ENCODE results near the gene ZC2HC1B. TPM values are rescaled to one million over a fixed set of nuclear protein-coding genes. Genes with fewer than 3 reads are reported as not detected.

Gene ZC2HC1B
- total RNA-seq, 1 donor from 2014 or later = not detected

DNA sequence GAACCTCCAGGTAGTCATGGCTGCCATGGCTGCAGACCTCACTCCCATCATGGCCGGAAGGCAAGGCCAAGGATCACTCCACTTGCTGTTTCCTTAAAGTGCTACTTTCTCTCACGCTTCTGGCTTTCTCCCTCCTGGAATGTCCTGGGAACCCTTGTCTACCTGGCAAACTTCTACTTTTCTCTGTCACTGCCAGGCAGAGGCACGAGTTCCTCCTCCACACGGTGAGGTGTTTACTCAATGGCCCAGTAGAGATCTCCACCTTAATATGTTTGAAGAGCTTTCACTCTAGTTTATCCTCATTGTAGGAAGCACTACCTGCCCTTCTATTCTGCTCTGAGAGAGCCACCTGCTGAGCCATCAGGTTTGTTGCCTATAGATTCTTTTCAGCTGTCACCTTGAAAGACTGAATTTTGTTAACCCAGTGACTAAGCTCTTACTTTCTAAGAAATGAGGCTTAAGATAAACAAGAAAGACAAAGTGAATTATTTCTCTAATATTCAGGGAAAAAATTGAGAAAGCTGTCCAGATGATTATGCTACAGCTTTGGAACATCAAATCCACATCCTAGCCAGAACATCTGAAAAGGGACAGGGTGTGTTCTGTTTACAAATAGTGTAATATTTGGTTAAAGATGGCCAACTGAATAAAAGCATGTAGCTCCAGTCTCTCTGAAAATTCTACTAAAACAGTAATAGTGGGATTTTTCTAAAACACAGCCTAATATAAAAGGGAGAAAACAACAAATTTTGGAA lies 88.8 kb downstream of the ZC2HC1B start:
- Histone ChIP-seq H3K4me1 (ENCODE audit: insufficient read depth, low read length) (peaks cover 5% of the 10 kb centered on the region), H3K27ac (ENCODE audit: low read depth, low read length) (no peak overlapping the region), H3K4me2 (ENCODE audit: low read length) (no peak overlapping the region), H3K4me3 (ENCODE audit: insufficient read depth, low read depth, low read length) (no peak overlapping the region), H2AFZ (ENCODE audit: low read depth, low read length) (no peak overlapping the region), H3K9ac (ENCODE audit: low read length) (no peak overlapping the region), H3K9me3 (ENCODE audit: insufficient read depth, low read depth, low read length) (no peaks in the 10 kb centered on the region), H3K27me3 (ENCODE audit: insufficient read depth, low read length) (no peaks in the 10 kb centered on the region), H3K36me3 (ENCODE audit: insufficient read depth, low read length) (no peaks in the 10 kb centered on the region), H4K20me1 (ENCODE audit: insufficient read depth, low read length) (no peaks in the 10 kb centered on the region), H3K79me2 (ENCODE audit: insufficient read depth, low read length) (no peaks in the 10 kb centered on the region)
- TF ChIP-seq, protein P1, sequence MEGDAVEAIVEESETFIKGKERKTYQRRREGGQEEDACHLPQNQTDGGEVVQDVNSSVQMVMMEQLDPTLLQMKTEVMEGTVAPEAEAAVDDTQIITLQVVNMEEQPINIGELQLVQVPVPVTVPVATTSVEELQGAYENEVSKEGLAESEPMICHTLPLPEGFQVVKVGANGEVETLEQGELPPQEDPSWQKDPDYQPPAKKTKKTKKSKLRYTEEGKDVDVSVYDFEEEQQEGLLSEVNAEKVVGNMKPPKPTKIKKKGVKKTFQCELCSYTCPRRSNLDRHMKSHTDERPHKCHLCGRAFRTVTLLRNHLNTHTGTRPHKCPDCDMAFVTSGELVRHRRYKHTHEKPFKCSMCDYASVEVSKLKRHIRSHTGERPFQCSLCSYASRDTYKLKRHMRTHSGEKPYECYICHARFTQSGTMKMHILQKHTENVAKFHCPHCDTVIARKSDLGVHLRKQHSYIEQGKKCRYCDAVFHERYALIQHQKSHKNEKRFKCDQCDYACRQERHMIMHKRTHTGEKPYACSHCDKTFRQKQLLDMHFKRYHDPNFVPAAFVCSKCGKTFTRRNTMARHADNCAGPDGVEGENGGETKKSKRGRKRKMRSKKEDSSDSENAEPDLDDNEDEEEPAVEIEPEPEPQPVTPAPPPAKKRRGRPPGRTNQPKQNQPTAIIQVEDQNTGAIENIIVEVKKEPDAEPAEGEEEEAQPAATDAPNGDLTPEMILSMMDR (IDR thresholded peaks at IDR 0.05; ENCODE audit: insufficient read depth, low read depth, low read length) = no peak
- no peak for TF ChIP-seq EZH2 (IDR thresholded peaks at IDR 0.05; ENCODE audit: insufficient read depth, low read length)
- FAIRE-seq = no peak
- Mint-ChIP-seq H3K36me3 (ENCODE audit: low read depth, unreplicated experiment) (peaks cover 3% of the 10 kb centered on the region), H3K9me3 (ENCODE audit: unreplicated experiment) (no peaks in the 10 kb centered on the region), H3K4me1 (ENCODE audit: low read depth, unreplicated experiment) (peaks cover 2% of the 10 kb centered on the region), H3K4me3 (ENCODE audit: unreplicated experiment) (no peak overlapping the region), H3K27me3 (ENCODE audit: low read depth, unreplicated experiment) (peaks cover 2% of the 10 kb centered on the region), H3K27ac (ENCODE audit: unreplicated experiment) (no peak overlapping the region)
- no peak for DNase-seq (ENCODE audit: low read depth)

DNA sequence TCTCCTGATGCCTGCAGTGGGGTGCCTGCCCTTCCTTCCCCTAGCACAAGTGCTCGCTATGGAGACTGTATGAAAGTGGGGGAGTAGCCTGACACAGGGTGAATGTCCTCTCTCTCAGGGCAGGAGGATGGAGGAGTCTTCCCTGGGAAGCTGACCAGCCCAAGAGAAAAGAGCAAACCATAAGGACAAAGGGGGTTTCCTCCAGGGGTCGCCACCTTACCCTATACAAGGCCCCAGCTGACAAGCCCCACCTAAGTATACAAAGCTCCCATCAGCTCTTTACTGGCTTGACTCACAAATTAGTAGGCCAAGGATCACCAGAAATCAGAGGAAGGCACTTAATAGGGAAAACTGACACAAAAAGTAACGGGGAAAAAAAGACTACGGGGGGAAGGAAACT lies 89.6 kb downstream of the ZC2HC1B start:
- H3K79me2 ChIP-seq (ENCODE audit: insufficient read depth, low read length) = no peaks in the 10 kb centered on the region
- no peak overlapping the region for H3K4me3 ChIP-seq (ENCODE audit: insufficient read depth, low read depth, low read length)
- DNase-seq (ENCODE audit: low read depth) (no peak), FAIRE-seq (no peak)
- peaks cover 2% of the 10 kb centered on the region for H3K36me3 Mint-ChIP-seq (ENCODE audit: low read depth, unreplicated experiment)
- H2AFZ ChIP-seq (ENCODE audit: low read depth, low read length) = no peak overlapping the region
- H3K4me1 ChIP-seq (ENCODE audit: insufficient read depth, low read length) = peaks cover 5% of the 10 kb centered on the region
- no peak overlapping the region for H3K4me2 ChIP-seq (ENCODE audit: low read length)
- no peak overlapping the region for H3K9ac ChIP-seq (ENCODE audit: low read length)
- no peak for TF ChIP-seq EZH2 (IDR thresholded peaks at IDR 0.05; ENCODE audit: insufficient read depth, low read length)
- TF ChIP-seq, protein P1 (IDR thresholded peaks at IDR 0.05; ENCODE audit: insufficient read depth, low read depth, low read length) = no peak
- peaks cover 4% of the 10 kb centered on the region for H3K27me3 Mint-ChIP-seq (ENCODE audit: low read depth, unreplicated experiment)
- peaks cover 6% of the 10 kb centered on the region for H3K4me1 Mint-ChIP-seq (ENCODE audit: low read depth, unreplicated experiment)
- H3K4me3 Mint-ChIP-seq (ENCODE audit: unreplicated experiment) = no peak overlapping the region
- no peaks in the 10 kb centered on the region for H3K27me3 ChIP-seq (ENCODE audit: insufficient read depth, low read length)
- no peaks in the 10 kb centered on the region for H3K9me3 ChIP-seq (ENCODE audit: insufficient read depth, low read depth, low read length)
- H3K9me3 Mint-ChIP-seq (ENCODE audit: unreplicated experiment) = no peaks in the 10 kb centered on the region
- H3K27ac ChIP-seq (ENCODE audit: low read depth, low read length) = no peak overlapping the region
- no peak overlapping the region for H3K27ac Mint-ChIP-seq (ENCODE audit: unreplicated experiment)
- no peaks in the 10 kb centered on the region for H3K36me3 ChIP-seq (ENCODE audit: insufficient read depth, low read length)
- H4K20me1 ChIP-seq (ENCODE audit: insufficient read depth, low read length) = no peaks in the 10 kb centered on the region

DNA sequence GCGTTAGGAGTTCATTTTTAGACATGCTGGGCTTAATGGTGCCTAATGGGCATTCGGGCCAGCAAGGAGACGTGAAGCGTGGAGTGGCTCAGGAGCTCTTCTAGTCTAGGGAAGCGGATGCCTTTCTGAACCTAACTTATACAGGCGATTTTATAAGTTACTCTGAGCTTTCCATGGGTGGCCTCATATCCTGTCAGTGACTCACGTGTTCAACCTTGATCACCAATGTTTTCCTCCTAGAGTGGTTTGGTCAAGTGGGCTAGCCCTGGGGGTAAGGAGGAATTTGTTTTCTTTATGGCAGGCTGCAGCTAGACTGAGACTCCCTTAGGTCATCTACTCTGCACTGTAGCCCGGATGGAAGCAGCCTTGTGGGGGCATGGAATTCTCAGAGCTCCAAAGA lies 91.7 kb downstream of the ZC2HC1B start:
- Histone ChIP-seq H2AFZ (ENCODE audit: low read depth, low read length) (no peak overlapping the region), H4K20me1 (ENCODE audit: insufficient read depth, low read length) (no peaks in the 10 kb centered on the region), H3K27me3 (ENCODE audit: insufficient read depth, low read length) (no peaks in the 10 kb centered on the region), H3K4me2 (ENCODE audit: low read length) (no peak overlapping the region), H3K27ac (ENCODE audit: low read depth, low read length) (no peak overlapping the region), H3K36me3 (ENCODE audit: insufficient read depth, low read length) (no peaks in the 10 kb centered on the region), H3K9ac (ENCODE audit: low read length) (no peak overlapping the region), H3K79me2 (ENCODE audit: insufficient read depth, low read length) (no peaks in the 10 kb centered on the region), H3K4me1 (ENCODE audit: insufficient read depth, low read length) (peaks cover 5% of the 10 kb centered on the region), H3K4me3 (ENCODE audit: insufficient read depth, low read depth, low read length) (no peak overlapping the region), H3K9me3 (ENCODE audit: insufficient read depth, low read depth, low read length) (no peaks in the 10 kb centered on the region)
- Mint-ChIP-seq H3K4me3 (ENCODE audit: unreplicated experiment) (no peak overlapping the region), H3K36me3 (ENCODE audit: low read depth, unreplicated experiment) (no peaks in the 10 kb centered on the region), H3K4me1 (ENCODE audit: low read depth, unreplicated experiment) (peaks cover 11% of the 10 kb centered on the region), H3K9me3 (ENCODE audit: unreplicated experiment) (no peaks in the 10 kb centered on the region), H3K27me3 (ENCODE audit: low read depth, unreplicated experiment) (peaks cover 18% of the 10 kb centered on the region), H3K27ac (ENCODE audit: unreplicated experiment) (no peak overlapping the region)
- FAIRE-seq (no peak), DNase-seq (ENCODE audit: low read depth) (peak; percentile 11)
- TF ChIP-seq EZH2 (IDR thresholded peaks at IDR 0.05; ENCODE audit: insufficient read depth, low read length) = no peak
- TF ChIP-seq, protein P1 (IDR thresholded peaks at IDR 0.05; ENCODE audit: insufficient read depth, low read depth, low read length) = no peak
